Endothelial cell of umbilical vein (primary cell): ENCODE data around the gene HMG20A. TPM values are rescaled to one million over a fixed set of nuclear protein-coding genes. Genes with fewer than 3 reads are reported as not detected.

Experiments used
- BruUV-seq: library from RNA; stranded (reverse); fragments of 400-500 nt; replicated peaks from 2 replicates; lab custom pipeline; 2021; lab: Mats Ljungman, UMichigan
- CTCF ChIA-PET: fragments of 300-600, 350-600 bp; sonication (Branson Sonifier 250); formaldehyde crosslinking; loops from one replicate; lab custom pipeline; 2021; ENCODE audit warnings: antibody characterized with exemption, inconsistent platforms; lab: Charles Lee
- POLR2A ChIA-PET: fragments of 300-600, 350-600 bp; sonication (Branson Sonifier 250); formaldehyde crosslinking; loops from one replicate; lab custom pipeline; 2021; ENCODE audit warnings: antibody characterized with exemption, inconsistent platforms; lab: Charles Lee
- DNase-seq: peaks from one replicate; pipeline ENCODE4 v3.0.0-alpha.2; 2011; ENCODE audit warnings: low read depth, low spot score
- FAIRE-seq: peaks from 2 replicates; lab custom pipeline; 2011; peaks lifted over from hg19 to GRCh38; lab: Jason Lieb, UNC
- H2AFZ ChIP-seq: 2 replicates; pipeline ENCODE4 v1.6.0; 2012; ENCODE audit warnings: low read depth, low read length, control low read depth, inconsistent platforms
- H3K27ac ChIP-seq: 2 replicates; pipeline ENCODE4 v1.5.1; 2011; ENCODE audit warnings: low read depth, mild to moderate bottlenecking, control low read depth, low read length, moderate library complexity; ENCODE audit not compliant: insufficient read depth
- H3K27me3 ChIP-seq, 2 experiments: 2 replicates each; pipeline versions ENCODE4 v1.6.0 to v1.6.1; 2011; ENCODE audit warnings: low read length in 2 of 2, mixed read lengths in 1 of 2; ENCODE audit not compliant: control insufficient read depth in 2 of 2, insufficient read depth in 2 of 2
- H3K36me3 ChIP-seq, 2 experiments: 2 replicates in 1 of 2; 3 replicates in 1 of 2; pipeline ENCODE4 v1.5.1; 2011; ENCODE audit warnings: low read length in 2 of 2, mild to moderate bottlenecking in 1 of 2, moderate library complexity in 1 of 2; ENCODE audit not compliant: control insufficient read depth in 2 of 2, insufficient read depth in 2 of 2; ENCODE audit errors: extremely low read depth in 1 of 2
- H3K4me1 ChIP-seq: 3 replicates; pipeline ENCODE4 v1.5.1; 2011; ENCODE audit warnings: mild to moderate bottlenecking, low read length; ENCODE audit not compliant: control insufficient read depth, insufficient read depth; ENCODE audit errors: extremely low read depth
- H3K4me2 ChIP-seq: 2 replicates; pipeline ENCODE4 v1.6.1; 2011; ENCODE audit warnings: low read length, control low read depth, mixed read lengths; ENCODE audit not compliant: insufficient read depth
- H3K4me3 ChIP-seq, 3 experiments: fragments of 200-600 bp in 1 of 3; sonication (generic), shearing (Covaris generic) in 1 of 3; replicated peaks in 1 of 3; 2 replicates each; pipeline ENCODE4 v1.5.1; 2011 to 2016; ENCODE audit warnings: control low read depth in 3 of 3, low read length in 3 of 3, mild to moderate bottlenecking in 2 of 3, inconsistent platforms in 1 of 3, low read depth in 1 of 3, moderate library complexity in 1 of 3; ENCODE audit not compliant: insufficient read depth in 1 of 3
- H3K79me2 ChIP-seq: 2 replicates; pipeline ENCODE4 v1.6.0; 2012; ENCODE audit warnings: low read length, inconsistent platforms; ENCODE audit not compliant: control insufficient read depth, insufficient read depth
- H3K9ac ChIP-seq: replicated peaks from 2 replicates; pipeline ENCODE3; 2011; ENCODE audit warnings: low read length, control low read depth; ENCODE audit not compliant: insufficient read depth; ENCODE audit errors: extremely low read depth
- H3K9me1 ChIP-seq: replicated peaks from 3 replicates; pipeline ENCODE4 v1.6.0; 2011; ENCODE audit warnings: mild to moderate bottlenecking, low read length; ENCODE audit not compliant: control insufficient read depth, insufficient read depth; ENCODE audit errors: extremely low read depth
- H3K9me3 ChIP-seq: replicated peaks from 2 replicates; pipeline ENCODE4 v1.5.1; 2012; ENCODE audit warnings: low read length, inconsistent platforms; ENCODE audit not compliant: control insufficient read depth, insufficient read depth
- H4K20me1 ChIP-seq: replicated peaks from 2 replicates; pipeline ENCODE3; 2011; ENCODE audit warnings: mild to moderate bottlenecking, low read length; ENCODE audit not compliant: control insufficient read depth, insufficient read depth; ENCODE audit errors: extremely low read depth
- EZH2 ChIP-seq: IDR thresholded peaks from 2 replicates; pipeline ENCODE4 v1.6.1; 2012; ENCODE audit warnings: borderline replicate concordance, low read depth, mild to moderate bottlenecking, moderate library complexity, low read length, inconsistent platforms; ENCODE audit not compliant: severe bottlenecking
- FOS ChIP-seq: IDR thresholded peaks from 2 replicates; pipeline ENCODE4 v1.6.1; 2011; ENCODE audit warnings: mild to moderate bottlenecking, low read length, moderate library complexity, borderline replicate concordance; ENCODE audit not compliant: insufficient read depth
- GATA2 ChIP-seq: IDR thresholded peaks from 2 replicates; pipeline ENCODE4 v1.7.0; 2011; ENCODE audit warnings: low read depth, mild to moderate bottlenecking, moderate library complexity, mixed read lengths, low read length; ENCODE audit not compliant: insufficient read length, insufficient read depth
- MYC ChIP-seq: IDR thresholded peaks from one replicate; pipeline ENCODE4 v1.6.1; 2011; ENCODE audit warnings: mild to moderate bottlenecking, low read depth, low read length
- POLR2A ChIP-seq: IDR thresholded peaks from 2 replicates; pipeline ENCODE4 v1.6.1; 2012; ENCODE audit warnings: low read depth, mild to moderate bottlenecking, control low read depth, low read length
- POLR2AphosphoS5 ChIP-seq: IDR thresholded peaks from 2 replicates; pipeline ENCODE4 v1.6.1; 2012; ENCODE audit warnings: low read depth, mild to moderate bottlenecking, control low read depth, low read length, moderate library complexity; ENCODE audit not compliant: insufficient read depth
- dilution Hi-C: fragments of 300-500 bp; cut with MboI; formaldehyde crosslinking; loops from one replicate; pipeline ENCODE4 v1.15.0; 2019; ENCODE audit warnings: low sequenced_read_pairs; ENCODE audit not compliant: extremely low pct_ligation_motif_present
- intact Hi-C: fragments of 100-400 bp; cut with micrococcal nuclease; formaldehyde crosslinking; loops from one replicate; pipeline ENCODE4 v1.10.0; 2022
- polyA plus RNA-seq, 4 experiments: library from polyadenylated mRNA; depleted of rRNA in 3 of 4; stranded (reverse) in 3 of 4; unstranded in 1 of 4; fragments of >200 nt; gene quantifications; 2 replicates each; pipeline versions ENCODE4 v1.2.1 to v1.2.3, GENCODE V29; 2011 to 2012; ENCODE audit warnings: missing spikeins in 1 of 4
- total RNA-seq: library from RNA; stranded (reverse); gene quantifications from 2 replicates; pipeline ENCODE4 v1.2.3, GENCODE V29; 2021
- TF ChIP-seq, protein P1 (sequence below): IDR thresholded peaks from 2 replicates; pipeline ENCODE4 v1.6.1; 2011; ENCODE audit not compliant: insufficient read depth, insufficient read length
- TF ChIP-seq, protein P2 (sequence below), 2 donors: IDR thresholded peaks; 1 replicate in 1 of 2; 2 replicates in 1 of 2; pipeline ENCODE4 v1.5.1; 2011; ENCODE audit warnings: low read length in 2 of 2, mild to moderate bottlenecking in 2 of 2, moderate library complexity in 2 of 2, control low read depth in 1 of 2, inconsistent platforms in 1 of 2, low read depth in 1 of 2; ENCODE audit not compliant: insufficient read depth in 1 of 2; ENCODE audit errors: extremely low read depth in 1 of 2

Gene HMG20A
- total and polyA plus RNA-seq, 2 donors (not counting 3 experiments of a cell fraction or from before 2014, with no cell fraction given) = 35.8 to 44.0 TPM

DNA sequence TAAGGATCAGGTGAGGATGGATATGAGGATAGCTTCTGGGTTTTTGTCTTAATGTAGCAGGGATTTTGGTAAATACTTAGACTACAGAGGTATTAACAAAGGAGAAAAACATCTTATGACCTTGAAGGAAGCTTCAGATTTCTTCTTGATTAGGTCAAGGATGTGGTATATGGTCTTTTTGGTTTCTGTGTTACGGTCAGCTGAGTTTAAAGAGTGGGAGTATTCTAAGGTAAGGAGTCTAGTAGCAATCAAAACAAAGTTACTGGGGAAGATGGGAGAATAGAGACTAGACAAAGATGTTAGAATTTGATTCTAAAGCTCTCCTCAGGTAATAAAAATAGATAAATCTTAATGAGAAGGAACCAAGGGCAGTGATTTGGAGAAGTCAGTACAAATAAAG lies 6.2 kb downstream of the HMG20A start:
- Histone ChIP-seq H3K9me1 (no peaks in the 10 kb centered on the region), H3K4me2 (no peak overlapping the region), H3K27me3 (no peaks in the 10 kb centered on the region), H3K27ac (no peak overlapping the region), H2AFZ (no peak overlapping the region), H3K36me3 (no peaks in the 10 kb centered on the region), H3K79me2 (peaks cover 52% of the 10 kb centered on the region), H3K9me3 (no peaks in the 10 kb centered on the region), H3K9ac (no peak overlapping the region), H4K20me1 (no peaks in the 10 kb centered on the region), H3K4me1 (peaks cover 4% of the 10 kb centered on the region), H3K4me3 (no peak overlapping the region)
- TF ChIP-seq MYC (no peak), POLR2A (no peak), EZH2 (no peak), FOS (no peak), POLR2AphosphoS5 (no peak), GATA2 (no peak)
- TF ChIP-seq, protein P1, sequence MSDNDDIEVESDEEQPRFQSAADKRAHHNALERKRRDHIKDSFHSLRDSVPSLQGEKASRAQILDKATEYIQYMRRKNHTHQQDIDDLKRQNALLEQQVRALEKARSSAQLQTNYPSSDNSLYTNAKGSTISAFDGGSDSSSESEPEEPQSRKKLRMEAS = no peak
- TF ChIP-seq, protein P2, sequence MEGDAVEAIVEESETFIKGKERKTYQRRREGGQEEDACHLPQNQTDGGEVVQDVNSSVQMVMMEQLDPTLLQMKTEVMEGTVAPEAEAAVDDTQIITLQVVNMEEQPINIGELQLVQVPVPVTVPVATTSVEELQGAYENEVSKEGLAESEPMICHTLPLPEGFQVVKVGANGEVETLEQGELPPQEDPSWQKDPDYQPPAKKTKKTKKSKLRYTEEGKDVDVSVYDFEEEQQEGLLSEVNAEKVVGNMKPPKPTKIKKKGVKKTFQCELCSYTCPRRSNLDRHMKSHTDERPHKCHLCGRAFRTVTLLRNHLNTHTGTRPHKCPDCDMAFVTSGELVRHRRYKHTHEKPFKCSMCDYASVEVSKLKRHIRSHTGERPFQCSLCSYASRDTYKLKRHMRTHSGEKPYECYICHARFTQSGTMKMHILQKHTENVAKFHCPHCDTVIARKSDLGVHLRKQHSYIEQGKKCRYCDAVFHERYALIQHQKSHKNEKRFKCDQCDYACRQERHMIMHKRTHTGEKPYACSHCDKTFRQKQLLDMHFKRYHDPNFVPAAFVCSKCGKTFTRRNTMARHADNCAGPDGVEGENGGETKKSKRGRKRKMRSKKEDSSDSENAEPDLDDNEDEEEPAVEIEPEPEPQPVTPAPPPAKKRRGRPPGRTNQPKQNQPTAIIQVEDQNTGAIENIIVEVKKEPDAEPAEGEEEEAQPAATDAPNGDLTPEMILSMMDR (IDR thresholded peaks at IDR 0.05; ENCODE audit: extremely low read depth in 1 of 2, insufficient read depth in 1 of 2, low read depth in 1 of 2, low read length in 2 of 2) = no peak
- FAIRE-seq (no peak), DNase-seq (no peak)
- BruUV-seq = no TSS peak
- ChIA-PET POLR2A (no interaction called here), CTCF (interaction anchor here (0.7 to 1.6 kb wide), 3 partner anchors 11 to 70 kb away, joined by 3 to 6 read pairs (median 4); no protein-coding TSS in a partner anchor)
- dilution Hi-C loops = no loop called here
- intact Hi-C loops = no loop called here
